Measurements from ENCODE around the gene IL17C.

The IL17C gene

GRCh38 chr16:88651276-88651988 lies 13.1 kb downstream of the IL17C start:
- Histone ChIP-seq H3K79me2 (ENCODE audit: low read length) (peaks cover 38% of the 10 kb centered on the region), H3K4me3 (ENCODE audit: low read length) (peak overlapping the region; percentile 99), H3K4me2 (ENCODE audit: low read length) (peak overlapping the region; percentile 99), H4K20me1 (ENCODE audit: insufficient read depth, low read length) (peaks cover 39% of the 10 kb centered on the region), H3K9me3 (ENCODE audit: insufficient read depth, low read length) (no peaks in the 10 kb centered on the region), H3K9ac (ENCODE audit: low read length) (peak overlapping the region; percentile 98), H3K27me3 (ENCODE audit: low read depth, low read length) (no peaks in the 10 kb centered on the region), H3K4me1 (ENCODE audit: low read length) (peaks cover 34% of the 10 kb centered on the region), H3K36me3 (replicated peaks; ENCODE audit: low read depth, low read length) (peaks cover 44% of the 10 kb centered on the region), H2AFZ (ENCODE audit: low read depth, low read length) (no peak overlapping the region), H3K27ac (ENCODE audit: low read length) (peak overlapping the region; percentile 97)
- TF ChIP-seq CTCF (IDR thresholded peaks at IDR 0.05; ENCODE audit: low read depth, low read length) (no peak), EZH2phosphoT487 (IDR thresholded peaks at IDR 0.05; ENCODE audit: low read depth) (no peak)

- Histone ChIP-seq H3K9ac (ENCODE audit: low read length) (peak overlapping the region; percentile 98), H3K36me3 (replicated peaks; ENCODE audit: low read depth, low read length) (peaks cover 52% of the 10 kb centered on the region), H3K4me2 (ENCODE audit: low read length) (peak overlapping the region; percentile 99), H3K27me3 (ENCODE audit: low read depth, low read length) (no peaks in the 10 kb centered on the region), H3K27ac (ENCODE audit: low read length) (peak overlapping the region; percentile 97), H3K4me1 (ENCODE audit: low read length) (peaks cover 34% of the 10 kb centered on the region), H3K4me3 (ENCODE audit: low read length) (peak overlapping the region; percentile 99), H3K79me2 (ENCODE audit: low read length) (peaks cover 36% of the 10 kb centered on the region), H2AFZ (ENCODE audit: low read depth, low read length) (no peak overlapping the region), H4K20me1 (ENCODE audit: insufficient read depth, low read length) (peaks cover 34% of the 10 kb centered on the region), H3K9me3 (ENCODE audit: insufficient read depth, low read length) (no peaks in the 10 kb centered on the region)
- TF ChIP-seq CTCF (IDR thresholded peaks at IDR 0.05; ENCODE audit: low read depth, low read length) (no peak), EZH2phosphoT487 (IDR thresholded peaks at IDR 0.05; ENCODE audit: low read depth) (no peak)
Observed at GRCh38 chr16:88651989-88652761, 13.8 kb downstream of the IL17C start.

GRCh38 chr16:88652762-88653063 lies 14.3 kb downstream of the IL17C start:
- Histone ChIP-seq H2AFZ (ENCODE audit: low read depth, low read length) (no peak overlapping the region), H3K27me3 (ENCODE audit: low read depth, low read length) (no peaks in the 10 kb centered on the region), H3K27ac (ENCODE audit: low read length) (no peak overlapping the region), H4K20me1 (ENCODE audit: insufficient read depth, low read length) (peaks cover 34% of the 10 kb centered on the region), H3K36me3 (replicated peaks; ENCODE audit: low read depth, low read length) (peaks cover 57% of the 10 kb centered on the region), H3K4me2 (ENCODE audit: low read length) (no peak overlapping the region), H3K9ac (ENCODE audit: low read length) (no peak overlapping the region), H3K79me2 (ENCODE audit: low read length) (peaks cover 34% of the 10 kb centered on the region), H3K4me1 (ENCODE audit: low read length) (peaks cover 34% of the 10 kb centered on the region), H3K4me3 (ENCODE audit: low read length) (no peak overlapping the region), H3K9me3 (ENCODE audit: insufficient read depth, low read length) (no peaks in the 10 kb centered on the region)
- TF ChIP-seq EZH2phosphoT487 (IDR thresholded peaks at IDR 0.05; ENCODE audit: low read depth) (no peak), CTCF (IDR thresholded peaks at IDR 0.05; ENCODE audit: low read depth, low read length) (no peak)

- peaks cover 32% of the 10 kb centered on the region for H4K20me1 ChIP-seq (ENCODE audit: insufficient read depth, low read length)
- no peaks in the 10 kb centered on the region for H3K27me3 ChIP-seq (ENCODE audit: low read depth, low read length)
- H3K9me3 ChIP-seq (ENCODE audit: insufficient read depth, low read length): no peaks in the 10 kb centered on the region
- peaks cover 30% of the 10 kb centered on the region for H3K4me1 ChIP-seq (ENCODE audit: low read length)
- H3K4me3 ChIP-seq (ENCODE audit: low read length): no peak overlapping the region
- H3K27ac ChIP-seq (ENCODE audit: low read length): no peak overlapping the region
- TF ChIP-seq EZH2phosphoT487 (IDR thresholded peaks at IDR 0.05; ENCODE audit: low read depth): no peak
- no peak for TF ChIP-seq CTCF (IDR thresholded peaks at IDR 0.05; ENCODE audit: low read depth, low read length)
- H3K4me2 ChIP-seq (ENCODE audit: low read length): no peak overlapping the region
- no peak overlapping the region for H2AFZ ChIP-seq (ENCODE audit: low read depth, low read length)
- no peak overlapping the region for H3K9ac ChIP-seq (ENCODE audit: low read length)
- peaks cover 33% of the 10 kb centered on the region for H3K79me2 ChIP-seq (ENCODE audit: low read length)
- peaks cover 56% of the 10 kb centered on the region for H3K36me3 ChIP-seq (replicated peaks; ENCODE audit: low read depth, low read length)
Observed at GRCh38 chr16:88653101-88653500, 14.7 kb downstream of the IL17C start.
